NCI-H345 treated with DMSO at 0.1 percent for 48 hours (cell line): ENCODE results near the gene GPS2.

Experiments
- DNase-seq: peaks from one replicate; lab custom pipeline; 2025; ENCODE audit not compliant: unreplicated experiment; lab: John Stamatoyannopoulos, UW

The GPS2 gene

DNA sequence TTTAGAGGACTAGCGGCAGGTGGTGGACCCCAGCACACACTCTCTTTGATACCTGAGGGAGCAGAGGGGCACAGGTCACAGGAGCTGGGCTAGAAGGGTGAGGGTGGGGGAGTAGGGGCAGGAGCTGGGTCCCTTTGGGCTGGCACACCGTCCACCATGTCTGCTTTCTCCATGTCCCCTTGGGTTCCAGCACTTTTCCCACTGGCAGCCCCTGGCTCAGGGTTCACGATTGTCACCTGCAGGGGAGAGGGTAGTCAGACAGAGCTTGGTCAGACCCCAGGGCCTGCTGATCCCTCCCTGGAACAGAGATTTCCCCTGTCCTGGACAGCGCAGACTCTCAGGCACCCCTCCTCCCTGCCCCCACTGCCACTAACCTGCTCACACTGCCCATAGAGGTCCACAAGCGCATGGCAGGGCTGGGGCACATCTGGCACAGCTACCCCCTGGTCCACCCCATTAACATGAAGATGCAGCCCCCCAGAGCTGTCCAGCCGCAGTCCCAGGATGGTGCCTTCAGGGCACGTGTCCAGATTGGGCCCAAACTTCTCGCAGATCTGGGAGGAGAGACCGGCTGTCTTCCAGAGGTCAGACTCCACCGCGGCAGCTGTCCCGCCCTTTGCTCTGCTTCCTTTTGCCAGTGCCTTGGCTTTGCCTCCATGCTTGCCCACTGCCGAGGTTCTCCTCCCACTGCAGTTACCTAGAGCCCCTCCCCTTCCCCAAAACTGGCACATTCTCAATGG lies 3.1 kb upstream of the GPS2 start:
- DNase-seq = no peak

DNA sequence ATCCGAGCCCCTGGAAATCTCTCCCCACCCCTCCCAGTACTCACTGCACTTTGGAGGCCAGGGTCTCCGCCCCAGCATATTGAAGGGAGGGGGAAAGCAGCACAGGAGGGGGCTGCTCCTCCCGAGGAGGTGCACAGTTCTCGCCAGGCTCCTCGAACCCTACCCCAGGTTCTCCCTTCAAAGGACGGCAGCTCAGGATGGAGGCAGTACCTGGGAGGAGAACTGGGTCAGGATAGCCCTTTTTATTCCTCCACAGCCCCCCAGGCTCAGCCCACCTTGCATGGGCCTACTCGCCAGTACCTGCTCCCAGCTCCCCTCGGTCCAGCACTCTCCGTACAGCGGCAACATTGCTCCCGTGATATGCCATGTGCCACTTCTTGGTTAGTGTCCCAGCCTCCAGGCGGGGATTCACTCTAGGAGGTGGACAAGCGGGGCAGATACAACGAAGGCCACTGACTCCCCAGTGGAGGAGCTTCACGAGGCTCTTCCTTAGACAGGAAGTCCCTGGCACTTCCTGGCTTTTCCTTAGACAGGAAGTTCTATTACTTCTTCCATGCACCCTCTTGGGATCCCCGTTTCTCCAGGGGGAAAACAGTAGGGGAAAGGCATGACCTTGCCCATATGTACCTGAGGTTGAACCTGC lies 2.1 kb upstream of the GPS2 start:
- DNase-seq = no peak

DNA sequence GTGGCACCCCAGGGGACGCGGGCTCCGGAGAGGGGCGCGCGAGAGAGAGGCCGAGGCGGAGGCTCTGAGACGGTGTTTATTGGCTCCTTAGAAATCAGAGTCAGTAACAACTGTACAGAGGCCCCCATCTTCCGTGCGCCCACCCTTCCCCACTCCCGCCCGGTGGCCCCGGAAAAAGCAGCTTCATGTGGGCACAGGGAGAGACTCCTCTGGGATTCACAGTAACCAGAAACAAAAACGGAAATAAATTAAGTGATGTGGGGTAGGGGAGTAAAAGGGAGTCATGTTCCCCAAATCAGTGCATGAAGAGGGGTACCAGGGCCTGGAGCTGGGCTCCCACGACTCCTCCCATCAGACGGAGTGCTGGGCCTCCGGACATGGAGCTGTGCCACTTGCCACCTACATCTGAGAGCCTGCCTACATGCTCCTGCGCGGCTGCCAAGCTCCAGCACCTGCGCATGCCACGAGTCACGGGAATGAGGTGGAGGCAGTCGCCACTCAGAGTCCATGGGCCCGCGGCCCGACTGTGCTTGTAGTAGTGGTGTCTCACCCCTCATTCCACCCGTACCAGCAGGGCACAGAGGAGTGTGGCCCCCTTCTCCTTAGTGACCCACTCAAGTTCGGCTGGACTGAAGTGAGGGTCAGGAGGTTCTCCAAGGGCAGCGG lies 543 bp upstream of the GPS2 start:
- DNase-seq = no peak

GRCh38 chr17:7313890-7314718 lies 1.1 kb downstream of the GPS2 start:
- no peak for DNase-seq

DNA sequence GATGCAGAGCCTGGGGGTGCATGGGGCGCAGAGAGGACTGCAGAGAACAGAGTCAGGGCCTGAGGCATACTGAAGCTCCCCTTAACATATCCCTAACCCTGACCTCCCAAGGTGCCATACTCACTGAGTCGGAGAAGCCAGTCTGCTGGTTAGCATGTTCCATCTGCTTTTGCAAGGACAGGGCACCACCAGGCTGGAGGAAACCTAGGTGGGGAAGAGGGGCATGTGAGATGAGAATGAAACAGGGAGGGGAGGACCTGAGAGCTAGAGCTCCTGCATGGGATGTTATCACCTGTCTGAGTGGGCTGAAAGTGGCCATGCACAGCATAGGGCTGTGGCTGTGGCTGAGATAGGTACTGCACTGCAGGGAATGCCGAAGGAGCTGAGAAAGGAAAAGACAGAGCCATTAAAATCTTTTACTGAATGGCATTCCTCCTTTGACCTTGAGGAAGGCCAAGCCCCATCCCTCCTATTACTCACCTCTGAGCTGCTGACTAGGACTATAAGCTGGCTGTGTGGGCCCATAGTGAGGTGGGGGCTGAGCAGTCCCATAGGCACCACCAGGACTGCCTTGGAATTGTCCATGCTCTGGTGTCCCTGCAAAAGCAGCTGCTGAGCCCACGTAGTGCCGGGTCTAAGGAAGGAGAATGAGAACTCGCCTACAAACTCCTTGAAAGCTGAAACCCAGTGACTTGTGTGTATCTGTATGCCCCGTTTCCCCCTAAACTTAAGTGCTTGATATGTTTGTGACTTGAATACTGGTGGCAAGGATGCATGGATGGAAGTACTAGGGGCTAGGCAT lies 1.9 kb downstream of the GPS2 start:
- DNase-seq = no peak

- no peak for DNase-seq
These were observed 2.6 kb downstream of the GPS2 start for GRCh38 chr17:7312432-7313087.

GRCh38 chr17:7311110-7311705 lies 4.0 kb downstream of the GPS2 start:
- DNase-seq = no peak

DNA sequence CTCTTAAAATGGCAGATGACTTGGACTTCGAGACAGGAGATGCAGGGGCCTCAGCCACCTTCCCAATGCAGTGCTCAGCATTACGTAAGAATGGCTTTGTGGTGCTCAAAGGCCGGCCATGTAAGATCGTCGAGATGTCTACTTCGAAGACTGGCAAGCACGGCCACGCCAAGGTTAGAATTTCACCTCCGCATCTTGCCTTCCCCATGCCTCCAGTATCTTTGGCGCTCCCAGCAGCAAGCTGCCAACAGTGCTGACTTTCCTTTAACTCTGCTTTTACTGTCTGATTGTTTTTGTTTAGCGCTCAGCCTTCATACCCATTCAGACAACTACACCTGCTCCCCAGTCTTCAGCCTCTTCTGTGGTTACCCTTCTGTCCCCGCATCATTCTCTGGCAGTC lies 5.5 kb downstream of the GPS2 start:
- no peak for DNase-seq

DNA sequence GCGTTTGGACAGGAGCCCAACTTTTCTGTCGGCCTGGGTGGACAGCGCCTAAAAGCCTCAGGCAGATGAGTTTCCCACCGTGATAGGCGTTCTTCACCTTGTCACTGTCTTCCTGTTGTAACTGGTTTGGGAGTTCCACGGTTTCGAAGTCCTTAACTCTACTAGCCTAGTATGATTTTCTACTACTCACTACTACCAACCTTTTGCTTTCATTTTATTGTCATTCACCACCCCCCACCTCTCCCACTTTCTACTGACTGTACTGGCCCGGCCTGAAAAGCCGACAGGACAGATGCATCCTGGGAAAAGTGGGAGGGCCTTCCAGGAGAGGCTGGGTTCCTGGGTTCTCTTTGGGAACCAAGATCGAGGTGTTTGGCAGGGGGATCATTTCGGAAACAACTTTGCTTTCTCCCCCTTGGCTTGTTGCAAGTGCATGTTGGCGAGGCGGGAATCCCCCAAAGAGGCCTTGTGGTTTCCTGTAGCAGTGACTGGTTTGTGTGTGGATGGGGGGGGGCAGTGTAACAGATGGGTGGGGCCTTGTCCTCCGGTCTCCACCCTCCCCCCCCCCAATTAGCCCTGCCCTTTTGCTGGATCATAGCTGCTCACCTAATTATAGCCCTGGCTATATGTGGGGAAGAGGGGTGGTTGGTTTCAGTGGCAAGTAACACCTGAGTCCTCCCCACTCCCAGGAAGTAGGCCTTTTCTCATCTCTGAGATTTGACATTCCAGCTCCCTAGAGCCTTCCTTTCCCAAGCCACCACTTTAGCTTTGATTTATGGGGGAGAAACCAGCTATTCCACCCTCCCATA lies 6.3 kb downstream of the GPS2 start:
- DNase-seq = peak; percentile 39

- DNase-seq = no peak
These were observed 7.2 kb downstream of the GPS2 start for GRCh38 chr17:7307686-7308624.

DNA sequence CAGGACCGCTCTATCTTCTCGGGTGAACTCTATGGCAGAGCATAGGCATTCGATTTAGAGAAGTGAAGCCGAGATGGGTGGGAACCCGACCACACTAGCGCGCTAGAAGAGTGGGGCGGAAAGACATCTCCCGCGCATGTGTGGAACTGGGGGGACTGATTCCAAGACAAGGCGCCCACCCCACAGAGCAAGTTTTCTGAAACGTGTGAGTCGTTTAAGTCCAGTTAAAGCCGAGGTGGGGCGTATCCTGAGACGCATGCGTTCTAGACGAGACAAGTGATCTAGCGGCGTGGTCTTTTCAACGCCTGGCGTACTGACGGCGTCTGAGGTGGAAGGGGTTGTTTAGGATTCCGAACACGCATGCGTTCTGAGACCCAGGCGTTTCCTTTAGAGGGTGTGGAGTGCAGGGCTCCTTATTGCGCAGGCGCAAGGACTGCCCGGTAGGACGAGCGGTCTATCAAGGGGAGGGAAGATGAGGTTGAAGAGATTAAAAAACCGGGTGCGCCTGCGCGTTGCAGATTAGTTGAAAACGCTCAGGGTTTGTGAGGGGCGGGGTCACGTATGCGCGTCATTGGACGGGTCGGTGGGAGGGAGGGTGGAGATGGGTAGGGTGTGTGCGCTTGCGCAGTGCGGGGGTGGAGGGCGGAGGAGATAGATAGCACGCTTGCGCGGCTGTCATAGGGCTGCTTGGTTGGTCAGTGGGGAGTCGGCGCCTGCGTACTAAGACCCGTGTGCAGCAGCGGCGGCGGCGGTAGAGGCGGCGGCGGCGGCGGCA lies 8.1 kb downstream of the GPS2 start, which contains the start of gene EIF5A:
Gene EIF5A, plus strand, starts transcription at position 718 of the 775 bp plus-strand sequence. CDS start 2,008 bp downstream, outside the sequence.
- peak; percentile 90 for DNase-seq

DNA sequence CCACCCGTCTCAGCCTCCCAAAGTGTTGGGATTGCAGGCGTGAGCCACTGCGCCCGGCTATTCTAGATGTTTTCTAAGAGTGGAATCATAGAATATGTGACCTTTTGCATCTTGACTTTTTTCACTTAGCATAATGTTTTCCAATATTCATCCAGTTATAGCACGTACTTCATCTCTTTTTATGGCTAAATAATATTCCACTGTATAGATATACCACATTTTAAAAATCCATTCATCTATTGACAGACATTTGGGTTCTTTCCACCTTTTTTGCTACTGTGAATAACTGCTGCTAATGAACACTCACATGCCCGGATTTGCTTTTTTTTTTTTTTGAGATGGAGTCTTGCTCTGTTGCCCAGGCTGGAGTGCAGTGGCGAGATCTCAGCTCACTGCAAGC lies 11.0 kb downstream of the GPS2 start:
- DNase-seq = no peak

- peak; percentile 27 for DNase-seq
These were observed 18.8 kb downstream of the GPS2 start for GRCh38 chr17:7296189-7296861.

GRCh38 chr17:7295230-7296180 lies 19.7 kb downstream of the GPS2 start:
- DNase-seq = no peak

- peak; percentile 61 for DNase-seq
These were observed 20.5 kb downstream of the GPS2 start, which contains the start of gene YBX2 for GRCh38 chr17:7294614-7295153. TSS of gene YBX2 (minus strand) at chr17:7294639. CDS start at chr17:7294500, 139 bp downstream.
